OCI-M2 (cell line): ENCODE measurements around the gene OR5T1.

ENCODE experiments used
- DNase-seq: peaks from one replicate; lab custom pipeline; 2025; ENCODE audit not compliant: unreplicated experiment; lab: John Stamatoyannopoulos, UW

Gene OR5T1

GRCh38 chr11:56273854-56274253, at the start of gene OR5T1:
Gene OR5T1, plus strand, starts transcription at chr11:56274154. Its CDS starts 1,485 bp downstream, at chr11:56275639.
- DNase-seq = no peak

GRCh38 chr11:56234155-56234554, 39.8 kb upstream of the OR5T1 start, which contains the start of gene OR5T2:
Gene OR5T2, minus strand, starts transcription at chr11:56234255. Its CDS starts 1,193 bp downstream, at chr11:56233062.
- DNase-seq = no peak

- DNase-seq = no peak
Observed at GRCh38 chr11:56251954-56252353, 22.0 kb upstream of the OR5T1 start, which contains the start of gene OR5T3. Gene OR5T3, plus strand, starts transcription at chr11:56252254. Its CDS starts 0 bp downstream, at chr11:56252254.

- DNase-seq = no peak
Observed at GRCh38 chr11:56271092-56271491, 2.9 kb upstream of the OR5T1 start.

- no peak for DNase-seq
Observed at GRCh38 chr11:56292154-56292553, 18.2 kb downstream of the OR5T1 start, which contains the start of gene OR8H1. Gene OR8H1, minus strand, starts transcription at chr11:56292254. Its CDS starts 1,192 bp downstream, at chr11:56291062.

GRCh38 chr11:56296898-56297297, 22.9 kb downstream of the OR5T1 start:
- DNase-seq = no peak

- DNase-seq = no peak
Observed at GRCh38 chr11:56307836-56308235, 33.9 kb downstream of the OR5T1 start.

GRCh38 chr11:56314844-56315243, 40.9 kb downstream of the OR5T1 start, which contains the start of gene OR8K3:
Gene OR8K3, plus strand, starts transcription at chr11:56315144. Its CDS starts 3,163 bp downstream, at chr11:56318307.
- no peak for DNase-seq
